ENCODE measurements around the gene TMEM248.
"Not testable (repeated sequence)": the region's sequence is repeated elsewhere in the genome, so short reads cannot be mapped to it uniquely, and the experiment has no call there.

The TMEM248 gene, protein sequence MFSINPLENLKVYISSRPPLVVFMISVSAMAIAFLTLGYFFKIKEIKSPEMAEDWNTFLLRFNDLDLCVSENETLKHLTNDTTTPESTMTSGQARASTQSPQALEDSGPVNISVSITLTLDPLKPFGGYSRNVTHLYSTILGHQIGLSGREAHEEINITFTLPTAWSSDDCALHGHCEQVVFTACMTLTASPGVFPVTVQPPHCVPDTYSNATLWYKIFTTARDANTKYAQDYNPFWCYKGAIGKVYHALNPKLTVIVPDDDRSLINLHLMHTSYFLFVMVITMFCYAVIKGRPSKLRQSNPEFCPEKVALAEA

GRCh38 chr7:66920769-66921395 lies at the start of gene TMEM248:
Gene TMEM248, plus strand, starts transcription at chr7:66921225. Its CDS starts 20,641 bp downstream, at chr7:66941866.
- TF ChIP-seq ZNF274 (IDR thresholded peaks at IDR 0.05; ENCODE audit: low read depth, low read length): no peak
- peak within 1 kb of the TSS; percentile 94 for H3K4me3 ChIP-seq (ENCODE audit: low read length)

DNA sequence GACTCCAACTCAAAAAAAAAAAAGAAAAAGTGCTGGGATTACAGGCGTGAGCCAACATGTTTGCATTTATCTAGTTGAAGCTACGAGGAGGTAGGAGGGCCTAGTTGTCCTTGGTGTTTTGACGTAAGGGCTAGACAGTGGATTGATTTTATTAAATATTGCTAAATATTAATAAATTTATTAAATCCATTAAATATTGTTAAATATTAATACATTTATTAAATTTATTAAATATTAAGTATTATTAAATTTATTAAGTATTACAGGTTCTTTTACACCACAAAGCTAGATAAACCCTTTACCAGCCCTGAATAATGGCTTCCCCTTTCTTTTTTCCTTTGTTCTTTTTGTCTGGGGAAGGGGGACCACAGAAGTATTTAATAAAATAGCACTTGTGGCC lies 47.5 kb upstream of the TMEM248 start:
- no peak overlapping the region for H3K4me3 ChIP-seq (ENCODE audit: low read length)
- no peak for TF ChIP-seq ZNF274 (IDR thresholded peaks at IDR 0.05; ENCODE audit: low read depth, low read length)

- H3K4me3 ChIP-seq (ENCODE audit: low read length): no peak overlapping the region
- no peak for TF ChIP-seq ZNF274 (IDR thresholded peaks at IDR 0.05; ENCODE audit: low read depth, low read length)
Observed at GRCh38 chr7:66877577-66878300, 43.3 kb upstream of the TMEM248 start.

DNA sequence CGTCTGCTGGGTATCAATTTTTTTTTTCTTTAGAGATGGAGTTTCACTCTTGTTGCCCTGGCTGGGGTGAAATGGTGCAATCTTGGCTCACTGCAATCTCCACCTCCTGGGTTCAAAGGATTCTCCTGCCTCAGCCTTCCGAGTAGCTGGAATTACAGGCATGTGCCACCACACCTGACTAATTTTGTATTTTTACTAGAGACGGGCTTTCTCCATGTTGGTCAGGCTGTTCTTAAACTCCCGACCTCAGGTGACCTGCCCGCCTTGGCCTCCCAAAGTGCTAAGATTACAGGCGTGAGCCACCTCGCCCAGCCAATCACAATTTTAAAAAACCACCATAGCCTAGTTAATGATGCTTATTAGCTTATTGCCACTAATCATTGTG lies 42.7 kb upstream of the TMEM248 start:
- H3K4me3 ChIP-seq (ENCODE audit: low read length): not testable (repeated sequence)

GRCh38 chr7:66880053-66880452 lies 41.0 kb upstream of the TMEM248 start:
- TF ChIP-seq ZNF274 (IDR thresholded peaks at IDR 0.05; ENCODE audit: low read depth, low read length): no peak
- no peak overlapping the region for H3K4me3 ChIP-seq (ENCODE audit: low read length)

DNA sequence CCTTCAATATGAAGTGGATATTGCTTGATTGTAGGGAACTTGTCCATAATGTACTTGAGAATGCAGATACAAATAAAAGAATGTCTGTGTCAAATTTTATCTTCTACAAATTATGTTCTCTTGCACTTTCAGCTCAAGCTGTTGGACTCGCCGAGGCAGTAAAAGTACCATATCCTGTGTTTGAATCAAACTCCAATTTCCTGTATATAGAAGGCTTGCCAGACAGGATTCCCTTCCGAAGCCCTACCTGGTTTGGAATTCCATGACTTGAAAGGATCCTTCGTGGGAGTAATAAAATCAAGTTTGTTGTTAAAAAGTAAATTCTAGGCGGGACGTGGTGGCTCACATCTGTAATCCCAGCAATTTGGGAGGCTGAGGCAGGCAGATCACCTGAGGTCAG lies 40.4 kb upstream of the TMEM248 start:
- H3K4me3 ChIP-seq (ENCODE audit: low read length): not testable (repeated sequence)

DNA sequence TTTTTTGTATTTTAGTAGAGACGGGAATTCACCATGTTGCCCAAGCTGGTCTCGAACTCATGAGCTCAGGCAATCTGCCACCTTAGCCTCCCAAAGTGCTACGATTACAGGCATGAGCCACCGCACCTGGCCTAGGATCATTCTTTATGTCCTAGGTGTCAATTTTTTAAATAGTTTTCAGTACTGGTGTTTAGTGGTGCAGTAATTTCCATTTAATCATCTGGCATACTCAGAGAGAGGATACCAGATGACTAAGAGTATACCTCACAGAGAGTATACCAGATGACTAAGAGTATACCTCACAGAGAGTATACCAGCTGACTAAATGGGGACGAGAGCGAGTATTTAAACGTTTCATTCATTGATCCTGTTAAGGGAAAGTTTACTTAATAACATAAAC lies 37.3 kb upstream of the TMEM248 start:
- TF ChIP-seq ZNF274 (IDR thresholded peaks at IDR 0.05; ENCODE audit: low read depth, low read length): no peak
- no peak overlapping the region for H3K4me3 ChIP-seq (ENCODE audit: low read length)

DNA sequence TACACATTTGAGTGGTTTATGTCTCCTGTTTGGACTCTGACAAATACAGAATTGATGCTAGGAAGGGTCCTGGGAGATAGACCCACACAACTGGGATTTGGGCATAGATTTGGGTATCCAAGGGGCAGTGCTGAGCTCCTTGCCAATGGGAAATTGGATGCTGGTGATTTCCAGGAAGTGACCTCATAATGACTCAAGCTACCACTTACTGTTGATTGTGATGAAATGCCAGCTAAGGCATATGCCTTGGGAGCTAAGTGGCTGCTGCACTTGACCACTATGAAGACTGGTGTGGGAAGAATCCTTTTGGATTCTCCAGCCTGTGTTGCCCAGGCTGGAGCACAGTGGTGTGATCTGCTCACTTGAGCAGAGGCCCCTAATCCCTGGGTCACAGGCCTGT lies 36.5 kb upstream of the TMEM248 start:
- not testable (repeated sequence) for H3K4me3 ChIP-seq (ENCODE audit: low read length)

GRCh38 chr7:66886152-66886551 lies 34.9 kb upstream of the TMEM248 start:
- no peak for TF ChIP-seq ZNF274 (IDR thresholded peaks at IDR 0.05; ENCODE audit: low read depth, low read length)
- H3K4me3 ChIP-seq (ENCODE audit: low read length): no peak overlapping the region

GRCh38 chr7:66888223-66888622 lies 32.8 kb upstream of the TMEM248 start:
- H3K4me3 ChIP-seq (ENCODE audit: low read length): not testable (repeated sequence)

DNA sequence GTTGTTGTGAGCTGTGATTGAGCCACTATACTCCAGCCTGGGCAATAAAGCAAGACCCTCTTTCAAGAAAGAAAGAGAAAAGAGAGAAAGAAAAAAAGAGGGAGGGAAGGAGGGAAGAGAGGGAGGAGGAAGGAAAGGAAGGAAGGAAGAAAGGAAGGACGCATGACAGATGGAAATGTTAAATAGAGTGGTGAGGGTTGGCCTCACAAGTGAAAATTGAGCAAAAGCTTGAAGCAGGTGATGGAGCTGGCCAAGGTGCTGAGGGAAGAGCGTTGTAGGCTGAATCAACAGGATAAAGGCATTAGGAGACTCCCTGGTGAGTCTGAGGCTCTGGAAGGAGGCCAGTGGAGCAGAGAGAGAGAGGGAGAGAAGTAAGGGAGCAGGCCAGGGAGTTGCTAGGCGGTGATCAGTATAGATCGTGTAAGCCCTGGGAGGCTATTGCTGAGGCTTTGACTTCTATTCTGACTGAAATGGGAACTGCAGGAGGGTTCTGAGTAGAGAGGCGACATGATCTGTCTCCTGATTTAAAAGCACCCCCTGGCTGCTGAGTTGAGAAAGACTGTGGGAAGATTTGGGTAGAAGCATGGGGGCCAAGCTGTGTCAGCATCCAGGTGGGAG lies 26.5 kb upstream of the TMEM248 start:
- H3K4me3 ChIP-seq (ENCODE audit: low read length): no peak overlapping the region
- TF ChIP-seq ZNF274 (IDR thresholded peaks at IDR 0.05; ENCODE audit: low read depth, low read length): no peak

DNA sequence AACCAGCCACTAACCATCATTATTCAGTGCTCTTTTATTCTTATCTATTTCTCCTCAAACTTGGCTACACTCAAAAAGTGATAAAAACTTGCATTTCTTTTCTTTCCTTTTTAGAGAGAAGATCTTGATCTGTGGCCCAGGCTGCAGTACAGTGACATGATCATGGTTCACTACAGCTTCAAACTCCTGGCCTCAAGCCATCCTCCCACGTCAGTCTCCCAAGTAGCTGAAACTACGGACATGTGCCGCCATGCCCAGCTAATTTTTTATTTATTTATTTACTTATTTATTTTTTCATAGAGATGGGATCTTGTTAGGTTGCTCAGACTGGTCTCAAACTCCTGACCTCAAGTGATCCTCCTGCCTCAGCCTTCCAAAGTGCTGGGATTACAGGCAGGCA lies 24.6 kb upstream of the TMEM248 start:
- no peak for TF ChIP-seq ZNF274 (IDR thresholded peaks at IDR 0.05; ENCODE audit: low read depth, low read length)

GRCh38 chr7:66899552-66900280 lies 21.3 kb upstream of the TMEM248 start:
- H3K4me3 ChIP-seq (ENCODE audit: low read length): no peak overlapping the region
- no peak for TF ChIP-seq ZNF274 (IDR thresholded peaks at IDR 0.05; ENCODE audit: low read depth, low read length)

More for the DNA sequence above, 24.6 kb upstream of the TMEM248 start:
- no peak overlapping the region for H3K4me3 ChIP-seq (ENCODE audit: low read length)
